KMS-11 (cell line): ENCODE data around the gene UBQLN4.

Experiments
- H2AFZ ChIP-seq: fragments of 200-600 bp; sonication (generic); 2 replicates; pipeline ENCODE4 v1.6.1; 2016; ENCODE audit warnings: antibody characterized with exemption, mixed run types, low read depth
- H3K27ac ChIP-seq: fragments of 200-600 bp; sonication (generic); 2 replicates; pipeline ENCODE4 v1.6.1; 2016; ENCODE audit warnings: mild to moderate bottlenecking, mixed run types
- H3K27me3 ChIP-seq: fragments of 200-600 bp; sonication (generic); 2 replicates; pipeline ENCODE4 v1.6.1; 2017; ENCODE audit warnings: mild to moderate bottlenecking, low read depth, mixed run types, moderate library complexity; ENCODE audit not compliant: insufficient read depth
- H3K36me3 ChIP-seq: fragments of 200-600 bp; sonication (generic); 2 replicates; pipeline ENCODE4 v1.6.1; 2017; ENCODE audit warnings: mild to moderate bottlenecking, mixed run types; ENCODE audit not compliant: insufficient read depth
- H3K4me1 ChIP-seq: fragments of 200-600 bp; sonication (generic); 2 replicates; pipeline ENCODE4 v1.6.1; 2016; ENCODE audit warnings: mild to moderate bottlenecking, low read depth, mixed run types; ENCODE audit not compliant: poor library complexity, severe bottlenecking
- H3K4me2 ChIP-seq: fragments of 200-600 bp; sonication (generic); 2 replicates; pipeline ENCODE4 v1.7.0; 2016; ENCODE audit warnings: mild to moderate bottlenecking, mixed run types
- H3K4me3 ChIP-seq: fragments of 200-600 bp; sonication (generic); IDR thresholded peaks from 2 replicates; pipeline ENCODE4 v1.6.1; 2017; ENCODE audit warnings: low read depth, low read length, mixed read lengths; ENCODE audit not compliant: insufficient read depth
- H3K79me2 ChIP-seq: fragments of 200-600 bp; sonication (generic); 2 replicates; pipeline ENCODE4 v1.6.1; 2016; ENCODE audit warnings: low read depth, mixed run types; ENCODE audit not compliant: insufficient read depth
- H3K9ac ChIP-seq: fragments of 200-600 bp; sonication (generic); 2 replicates; pipeline ENCODE4 v1.6.1; 2016; ENCODE audit warnings: mild to moderate bottlenecking, mixed run types
- H4K20me1 ChIP-seq: fragments of 200-600 bp; sonication (generic); 2 replicates; pipeline ENCODE4 v1.6.1; 2016; ENCODE audit warnings: mild to moderate bottlenecking, mixed run types; ENCODE audit not compliant: insufficient read depth
- TF ChIP-seq, protein P1 (sequence below): fragments of 200-600 bp; sonication (generic); conservative IDR thresholded peaks from 2 replicates; pipeline ENCODE4 v1.6.1; 2017; ENCODE audit warnings: low read depth, mild to moderate bottlenecking, antibody characterized with exemption, low read length, moderate library complexity, mixed read lengths

The UBQLN4 gene

DNA sequence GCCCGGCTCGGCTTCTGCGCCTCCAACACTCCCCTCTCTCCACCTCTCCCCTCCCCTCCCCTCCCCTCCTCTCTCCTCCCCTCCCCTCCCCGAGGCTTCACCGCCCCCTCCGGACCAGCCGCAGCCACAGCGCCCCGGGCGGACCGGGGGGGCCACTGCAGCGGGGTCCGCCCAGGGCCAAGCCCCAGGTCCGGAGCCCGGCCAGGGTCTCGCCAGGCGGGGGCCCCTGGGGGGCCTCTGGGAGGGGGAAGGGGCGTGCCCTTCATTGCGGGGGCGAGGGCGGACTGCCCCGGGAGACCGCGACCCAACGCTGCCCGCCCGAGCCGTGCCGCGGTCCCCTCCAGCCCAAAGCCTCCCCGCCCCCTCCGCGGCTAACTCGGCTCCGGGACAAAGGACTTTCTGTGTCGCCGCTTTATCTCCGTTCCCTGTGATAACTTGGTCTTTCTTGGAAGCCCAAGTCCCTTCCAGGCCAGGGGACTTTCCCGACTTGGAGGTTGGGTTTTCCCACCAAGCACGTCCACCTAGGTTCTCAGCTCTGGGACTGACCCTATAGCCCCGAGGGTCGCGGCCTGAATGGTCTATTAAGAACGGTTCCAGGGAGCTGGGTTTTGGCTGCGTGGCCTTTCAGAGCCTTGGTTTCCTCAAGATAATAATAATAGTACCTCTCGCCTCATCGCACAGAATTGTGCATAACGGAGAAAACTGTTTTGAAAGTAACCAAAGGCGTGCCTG, at the start of gene UBQLN4:
Gene UBQLN4 (minus strand): TSS at position 31 of the 732 bp plus-strand sequence. CDS start 97 bp downstream, outside the sequence.
- peak within 1 kb of the TSS; percentile 92 for H3K9ac ChIP-seq
- peaks cover 22% of the 10 kb centered on the region for H3K4me1 ChIP-seq
- no peaks in the 10 kb centered on the region; the same call in 1 of the 2 replicates for H4K20me1 ChIP-seq
- TF ChIP-seq, protein P1, sequence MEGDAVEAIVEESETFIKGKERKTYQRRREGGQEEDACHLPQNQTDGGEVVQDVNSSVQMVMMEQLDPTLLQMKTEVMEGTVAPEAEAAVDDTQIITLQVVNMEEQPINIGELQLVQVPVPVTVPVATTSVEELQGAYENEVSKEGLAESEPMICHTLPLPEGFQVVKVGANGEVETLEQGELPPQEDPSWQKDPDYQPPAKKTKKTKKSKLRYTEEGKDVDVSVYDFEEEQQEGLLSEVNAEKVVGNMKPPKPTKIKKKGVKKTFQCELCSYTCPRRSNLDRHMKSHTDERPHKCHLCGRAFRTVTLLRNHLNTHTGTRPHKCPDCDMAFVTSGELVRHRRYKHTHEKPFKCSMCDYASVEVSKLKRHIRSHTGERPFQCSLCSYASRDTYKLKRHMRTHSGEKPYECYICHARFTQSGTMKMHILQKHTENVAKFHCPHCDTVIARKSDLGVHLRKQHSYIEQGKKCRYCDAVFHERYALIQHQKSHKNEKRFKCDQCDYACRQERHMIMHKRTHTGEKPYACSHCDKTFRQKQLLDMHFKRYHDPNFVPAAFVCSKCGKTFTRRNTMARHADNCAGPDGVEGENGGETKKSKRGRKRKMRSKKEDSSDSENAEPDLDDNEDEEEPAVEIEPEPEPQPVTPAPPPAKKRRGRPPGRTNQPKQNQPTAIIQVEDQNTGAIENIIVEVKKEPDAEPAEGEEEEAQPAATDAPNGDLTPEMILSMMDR = peak; percentile 69
- peak within 1 kb of the TSS; percentile 100 for H3K4me3 ChIP-seq
- H3K27me3 ChIP-seq = no peaks in the 10 kb centered on the region
- H3K36me3 ChIP-seq = peaks cover 7% of the 10 kb centered on the region; the same call in 1 of the 2 replicates
- H3K27ac ChIP-seq = peak within 1 kb of the TSS; percentile 91
- peaks cover 26% of the 10 kb centered on the region for H3K79me2 ChIP-seq
- peak within 1 kb of the TSS; percentile 85 for H2AFZ ChIP-seq
- H3K4me2 ChIP-seq = peak within 1 kb of the TSS; percentile 98

DNA sequence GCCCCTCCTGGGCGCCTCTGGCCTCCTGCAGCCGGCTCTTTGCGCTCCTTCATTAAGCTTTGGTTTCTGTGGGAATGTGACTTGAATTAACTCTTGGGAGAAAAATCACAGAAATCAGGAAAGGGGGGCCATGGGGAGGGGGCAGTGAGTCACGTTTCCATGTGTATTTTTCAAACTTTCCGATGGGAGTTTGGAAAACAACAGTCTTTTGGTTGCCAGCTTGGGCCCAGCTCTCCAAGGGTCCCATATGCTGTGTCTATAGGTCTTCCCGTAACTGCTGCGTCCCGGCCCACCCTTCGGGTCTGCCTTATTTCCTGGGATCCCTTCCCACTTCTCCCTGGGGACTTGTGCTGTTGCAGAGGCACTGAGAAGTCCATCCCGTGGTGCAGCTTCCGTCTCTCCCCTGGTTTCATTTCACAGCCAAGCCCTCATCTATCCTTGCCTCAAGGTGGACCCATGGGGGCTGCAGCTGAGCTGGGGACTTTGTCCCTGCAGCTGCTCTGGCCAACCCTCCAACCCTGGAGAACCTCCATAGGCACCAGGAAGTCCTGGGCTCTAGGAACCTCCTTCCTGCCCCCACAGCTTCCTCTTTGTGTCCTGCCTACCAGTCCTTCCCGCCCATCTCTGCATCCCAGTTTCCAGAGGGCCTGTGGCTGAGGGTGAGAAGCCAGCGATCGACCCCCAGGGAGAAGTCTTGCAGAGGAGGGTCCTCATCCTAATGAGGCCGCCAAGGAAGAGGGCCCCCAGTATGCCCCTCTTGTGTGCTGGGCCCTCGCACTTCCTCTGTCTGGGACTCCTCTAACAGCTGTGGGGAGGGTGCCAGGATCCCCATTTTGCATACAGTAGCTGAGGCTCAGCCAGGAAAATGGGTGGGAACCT, 49.3 kb upstream of the UBQLN4 start:
- Histone ChIP-seq H3K9ac (no peak overlapping the region), H3K4me1 (peaks cover 60% of the 10 kb centered on the region), H3K36me3 (no peaks in the 10 kb centered on the region), H3K27me3 (no peaks in the 10 kb centered on the region), H3K4me3 (no peak overlapping the region), H2AFZ (no peak overlapping the region), H4K20me1 (no peaks in the 10 kb centered on the region), H3K4me2 (no peak overlapping the region), H3K79me2 (no peaks in the 10 kb centered on the region), H3K27ac (no peak overlapping the region)
- TF ChIP-seq, protein P1 = no peak

DNA sequence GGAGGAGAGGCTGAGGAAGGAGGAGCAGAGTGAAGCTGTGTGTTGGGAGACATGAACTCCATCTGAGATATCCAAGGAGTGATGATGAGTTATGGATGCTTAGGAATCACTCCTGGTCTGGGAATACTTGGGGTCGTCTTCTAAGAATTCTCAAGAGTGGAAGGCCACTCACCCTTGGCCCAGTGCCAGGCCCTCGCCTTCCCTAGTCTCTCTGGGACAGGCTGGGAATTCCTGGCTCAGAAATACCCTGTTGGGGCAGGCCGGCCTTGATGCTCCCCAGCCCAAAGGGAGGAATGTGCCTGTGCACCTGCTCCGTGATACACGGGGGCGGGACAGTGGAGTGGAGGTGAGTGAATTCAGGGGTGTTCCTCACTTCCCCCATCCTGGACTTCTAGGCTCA, 48.3 kb upstream of the UBQLN4 start:
- H3K27ac ChIP-seq = no peak overlapping the region
- H3K4me2 ChIP-seq = no peak overlapping the region
- H2AFZ ChIP-seq = no peak overlapping the region
- no peaks in the 10 kb centered on the region for H3K36me3 ChIP-seq
- no peaks in the 10 kb centered on the region for H4K20me1 ChIP-seq
- H3K4me1 ChIP-seq = peaks cover 60% of the 10 kb centered on the region
- TF ChIP-seq, protein P1 = no peak
- no peak overlapping the region for H3K4me3 ChIP-seq
- no peaks in the 10 kb centered on the region for H3K79me2 ChIP-seq
- H3K27me3 ChIP-seq = no peaks in the 10 kb centered on the region
- no peak overlapping the region for H3K9ac ChIP-seq

DNA sequence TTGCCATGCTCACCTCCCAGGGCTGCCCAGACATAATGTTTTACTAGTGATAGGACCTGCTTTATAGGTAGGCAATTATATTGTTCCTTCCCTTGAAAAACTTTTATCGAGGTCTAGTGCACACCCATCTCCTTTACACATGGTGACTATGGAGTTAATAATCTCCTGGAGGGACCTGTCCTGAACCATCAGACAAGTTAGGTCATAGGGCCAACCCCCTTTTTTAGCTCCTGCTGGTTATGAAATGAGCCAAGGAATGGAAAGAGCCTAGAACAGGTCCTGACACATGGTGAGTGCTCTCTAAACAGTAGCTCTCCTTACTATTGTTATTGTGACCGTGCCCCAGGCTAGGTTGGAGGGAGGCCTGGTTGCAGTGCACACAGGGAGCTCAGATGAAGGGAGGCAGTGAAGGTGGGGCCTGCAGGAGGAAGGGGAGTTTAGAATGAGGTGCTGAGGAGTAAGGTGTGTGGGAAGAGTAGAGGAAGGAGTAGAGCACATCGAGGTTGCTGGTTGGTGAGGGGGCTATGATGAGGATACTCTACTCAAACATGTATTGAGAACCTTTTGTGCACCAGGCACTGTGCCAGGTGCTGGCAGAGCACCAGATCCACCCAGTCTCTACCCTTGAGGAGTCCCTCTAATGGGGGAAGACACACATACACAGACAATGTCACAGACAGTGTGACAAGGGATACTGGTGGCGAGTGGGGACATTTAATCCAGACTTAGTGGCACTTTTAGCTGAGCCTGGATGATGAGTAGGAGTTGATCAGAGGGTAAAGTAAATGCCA, 46.8 kb upstream of the UBQLN4 start:
- Histone ChIP-seq H3K9ac (no peak overlapping the region), H3K36me3 (no peaks in the 10 kb centered on the region), H3K79me2 (no peaks in the 10 kb centered on the region), H4K20me1 (no peaks in the 10 kb centered on the region), H3K27ac (no peak overlapping the region), H3K4me1 (peaks cover 62% of the 10 kb centered on the region), H3K4me2 (no peak overlapping the region), H3K27me3 (no peaks in the 10 kb centered on the region), H2AFZ (no peak overlapping the region), H3K4me3 (no peak overlapping the region)
- TF ChIP-seq, protein P1 = no peak
